ENCODE results near the gene WBP2NL.

DNA sequence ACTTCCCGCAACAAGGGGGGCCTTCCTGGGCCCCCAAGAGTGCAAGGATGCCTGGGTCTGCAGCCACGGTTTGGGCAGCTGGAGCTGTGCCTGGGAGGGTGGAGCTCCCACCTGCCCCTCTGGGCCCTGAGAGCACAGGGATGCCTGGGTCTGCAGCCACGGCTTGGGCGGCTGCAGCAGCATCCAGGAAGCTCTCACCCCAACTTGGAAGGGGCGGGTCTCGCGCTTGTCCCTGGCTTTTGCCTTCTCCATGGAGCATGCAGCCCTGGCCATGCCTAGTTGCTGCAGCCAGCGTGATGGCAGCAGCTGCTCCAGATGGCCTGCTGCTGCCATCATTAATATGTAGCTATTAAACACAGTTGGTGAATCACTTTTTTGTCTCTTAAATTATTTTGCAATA, 36.7 kb downstream of the WBP2NL start:
- TF ChIP-seq, protein P1, sequence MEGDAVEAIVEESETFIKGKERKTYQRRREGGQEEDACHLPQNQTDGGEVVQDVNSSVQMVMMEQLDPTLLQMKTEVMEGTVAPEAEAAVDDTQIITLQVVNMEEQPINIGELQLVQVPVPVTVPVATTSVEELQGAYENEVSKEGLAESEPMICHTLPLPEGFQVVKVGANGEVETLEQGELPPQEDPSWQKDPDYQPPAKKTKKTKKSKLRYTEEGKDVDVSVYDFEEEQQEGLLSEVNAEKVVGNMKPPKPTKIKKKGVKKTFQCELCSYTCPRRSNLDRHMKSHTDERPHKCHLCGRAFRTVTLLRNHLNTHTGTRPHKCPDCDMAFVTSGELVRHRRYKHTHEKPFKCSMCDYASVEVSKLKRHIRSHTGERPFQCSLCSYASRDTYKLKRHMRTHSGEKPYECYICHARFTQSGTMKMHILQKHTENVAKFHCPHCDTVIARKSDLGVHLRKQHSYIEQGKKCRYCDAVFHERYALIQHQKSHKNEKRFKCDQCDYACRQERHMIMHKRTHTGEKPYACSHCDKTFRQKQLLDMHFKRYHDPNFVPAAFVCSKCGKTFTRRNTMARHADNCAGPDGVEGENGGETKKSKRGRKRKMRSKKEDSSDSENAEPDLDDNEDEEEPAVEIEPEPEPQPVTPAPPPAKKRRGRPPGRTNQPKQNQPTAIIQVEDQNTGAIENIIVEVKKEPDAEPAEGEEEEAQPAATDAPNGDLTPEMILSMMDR (IDR thresholded peaks at IDR 0.05) = no peak
- no peak for TF ChIP-seq EZH2phosphoT487 (IDR thresholded peaks at IDR 0.05)

All from neural progenitor cell (in vitro differentiated cells).